ENCODE measurements around the gene XKR8. TPM values are rescaled to one million over a fixed set of nuclear protein-coding genes. Genes with fewer than 3 reads are reported as not detected.
A peak's percentile ranks its signal among the peaks of the same experiment; 100 is the strongest.

The XKR8 gene
- total RNA-seq, 2 experiments from 2014 or later = 5.4 to 5.5 TPM

GRCh38 chr1:27972141-27972540, 12.4 kb downstream of the XKR8 start:
- H3K9me3 ChIP-seq (ENCODE audit: control insufficient read depth in 1 of 2, insufficient read depth in 1 of 2, low read length in 2 of 2) = no peaks in the 10 kb centered on the region
- ATAC-seq (ENCODE audit: poor library complexity) (no peak), DNase-seq (no peak)
- H3K27ac Mint-ChIP-seq = no peak overlapping the region
- TF ChIP-seq CTCF (IDR thresholded peaks at IDR 0.05) = no peak
- intact Hi-C loops (cut with DNase I, micrococcal nuclease) = no loop called here
- H3K27ac ChIP-seq (ENCODE audit: low read depth in 1 of 2, low read length in 2 of 2) = no peak overlapping the region
- peaks cover 25% of the 10 kb centered on the region for H3K4me1 Mint-ChIP-seq (ENCODE audit: low read depth)
- no peaks in the 10 kb centered on the region for H3K9me3 Mint-ChIP-seq
- peaks cover 44% of the 10 kb centered on the region for H3K36me3 ChIP-seq (ENCODE audit: insufficient read depth, low read length)
- ChIA-PET CTCF (interaction anchor here (0.8 kb wide), 1 partner anchor 8 kb away, joined by 3 read pairs; no protein-coding TSS in a partner anchor), POLR2A (interaction anchor here (0.9 to 1.4 kb wide), 2 partner anchors 10 to 114 kb away, joined by 3 to 4 read pairs; no protein-coding TSS in a partner anchor)
- no peaks in the 10 kb centered on the region for H3K27me3 Mint-ChIP-seq
- peaks cover 40% of the 10 kb centered on the region for H3K36me3 Mint-ChIP-seq (ENCODE audit: low read depth)
- no peak overlapping the region for H3K4me3 ChIP-seq (ENCODE audit: low read length)
- no peaks in the 10 kb centered on the region for H3K27me3 ChIP-seq (ENCODE audit: control insufficient read depth in 1 of 2, insufficient read depth in 2 of 2, low read length in 2 of 2)
- H3K4me3 Mint-ChIP-seq = no peak overlapping the region
- no peaks in the 10 kb centered on the region for H3K4me1 ChIP-seq (ENCODE audit: insufficient read depth, low read length)

- H3K27ac Mint-ChIP-seq = peak overlapping the region; percentile 33
- ATAC-seq (ENCODE audit: poor library complexity) = no peak
- Histone ChIP-seq H3K27me3 (ENCODE audit: control insufficient read depth in 1 of 2, insufficient read depth in 2 of 2, low read length in 2 of 2) (no peaks in the 10 kb centered on the region), H3K36me3 (ENCODE audit: insufficient read depth, low read length) (peaks cover 35% of the 10 kb centered on the region), H3K27ac (ENCODE audit: low read depth in 1 of 2, low read length in 2 of 2) (no peak overlapping the region), H3K9me3 (ENCODE audit: control insufficient read depth in 1 of 2, insufficient read depth in 1 of 2, low read length in 2 of 2) (no peaks in the 10 kb centered on the region), H3K4me1 (ENCODE audit: insufficient read depth, low read length) (no peaks in the 10 kb centered on the region), H3K4me3 (ENCODE audit: low read length) (no peak overlapping the region)
- H3K4me1 Mint-ChIP-seq (ENCODE audit: low read depth) = peaks cover 16% of the 10 kb centered on the region
- H3K27me3 Mint-ChIP-seq = no peaks in the 10 kb centered on the region
- no peak for DNase-seq
- H3K4me3 Mint-ChIP-seq = no peak overlapping the region
- CTCF ChIA-PET = interaction anchor here (1.0 to 1.1 kb wide), 2 partner anchors 14 to 116 kb away, joined by 3 read pairs; partner anchors contain the start of gene XKR8
- POLR2A ChIA-PET = no interaction called here
- intact Hi-C loops (cut with DNase I, micrococcal nuclease) = no loop called here
- TF ChIP-seq CTCF (IDR thresholded peaks at IDR 0.05) = no peak
- H3K36me3 Mint-ChIP-seq (ENCODE audit: low read depth) = peaks cover 35% of the 10 kb centered on the region
- no peaks in the 10 kb centered on the region for H3K9me3 Mint-ChIP-seq
These were observed 14.1 kb downstream of the XKR8 start for GRCh38 chr1:27973771-27974416.

GRCh38 chr1:27974417-27974781, 14.6 kb downstream of the XKR8 start:
- TF ChIP-seq CTCF (IDR thresholded peaks at IDR 0.05) = no peak
- H3K9me3 Mint-ChIP-seq = no peaks in the 10 kb centered on the region
- ATAC-seq (ENCODE audit: poor library complexity) (no peak), DNase-seq (no peak)
- Histone ChIP-seq H3K4me3 (ENCODE audit: low read length) (no peak overlapping the region), H3K4me1 (ENCODE audit: insufficient read depth, low read length) (no peaks in the 10 kb centered on the region), H3K27ac (ENCODE audit: low read depth in 1 of 2, low read length in 2 of 2) (no peak overlapping the region), H3K36me3 (ENCODE audit: insufficient read depth, low read length) (peaks cover 35% of the 10 kb centered on the region), H3K9me3 (ENCODE audit: control insufficient read depth in 1 of 2, insufficient read depth in 1 of 2, low read length in 2 of 2) (no peaks in the 10 kb centered on the region), H3K27me3 (ENCODE audit: control insufficient read depth in 1 of 2, insufficient read depth in 2 of 2, low read length in 2 of 2) (no peaks in the 10 kb centered on the region)
- ChIA-PET CTCF (interaction anchor here (1.0 kb wide), 1 partner anchor 117 kb away, joined by 3 read pairs; no protein-coding TSS in a partner anchor), POLR2A (no interaction called here)
- peaks cover 32% of the 10 kb centered on the region for H3K36me3 Mint-ChIP-seq (ENCODE audit: low read depth)
- peaks cover 13% of the 10 kb centered on the region for H3K4me1 Mint-ChIP-seq (ENCODE audit: low read depth)
- H3K27ac Mint-ChIP-seq = no peak overlapping the region
- intact Hi-C loops (cut with DNase I, micrococcal nuclease) = no loop called here
- no peaks in the 10 kb centered on the region for H3K27me3 Mint-ChIP-seq
- H3K4me3 Mint-ChIP-seq = no peak overlapping the region
